Iris pigment epithelial cell (primary cell): ENCODE results near the gene PRRC2A.

Experiments
- DNase-seq: peaks from one replicate; pipeline ENCODE4 v3.0.0-alpha.2; 2011; ENCODE audit warnings: low read depth

Gene PRRC2A

DNA sequence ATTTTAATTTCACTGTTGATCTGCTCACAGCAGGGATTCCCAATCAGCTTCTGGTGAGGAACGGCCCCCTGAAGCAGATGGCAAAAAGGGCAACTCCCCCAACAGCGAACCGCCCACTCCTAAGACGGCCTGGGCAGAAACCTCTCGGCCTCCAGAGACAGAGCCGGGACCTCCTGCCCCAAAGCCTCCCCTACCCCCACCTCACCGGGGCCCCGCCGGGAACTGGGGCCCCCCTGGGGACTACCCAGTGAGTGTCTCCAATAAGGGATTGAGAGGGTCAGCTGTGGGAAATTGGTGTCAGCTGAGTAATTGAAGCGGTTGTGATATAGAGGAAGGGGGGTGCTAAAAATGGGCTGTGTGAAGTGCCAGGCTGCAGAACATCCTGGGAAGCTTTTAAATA is 6.4 kb downstream of the PRRC2A start:
- DNase-seq = no peak

DNA sequence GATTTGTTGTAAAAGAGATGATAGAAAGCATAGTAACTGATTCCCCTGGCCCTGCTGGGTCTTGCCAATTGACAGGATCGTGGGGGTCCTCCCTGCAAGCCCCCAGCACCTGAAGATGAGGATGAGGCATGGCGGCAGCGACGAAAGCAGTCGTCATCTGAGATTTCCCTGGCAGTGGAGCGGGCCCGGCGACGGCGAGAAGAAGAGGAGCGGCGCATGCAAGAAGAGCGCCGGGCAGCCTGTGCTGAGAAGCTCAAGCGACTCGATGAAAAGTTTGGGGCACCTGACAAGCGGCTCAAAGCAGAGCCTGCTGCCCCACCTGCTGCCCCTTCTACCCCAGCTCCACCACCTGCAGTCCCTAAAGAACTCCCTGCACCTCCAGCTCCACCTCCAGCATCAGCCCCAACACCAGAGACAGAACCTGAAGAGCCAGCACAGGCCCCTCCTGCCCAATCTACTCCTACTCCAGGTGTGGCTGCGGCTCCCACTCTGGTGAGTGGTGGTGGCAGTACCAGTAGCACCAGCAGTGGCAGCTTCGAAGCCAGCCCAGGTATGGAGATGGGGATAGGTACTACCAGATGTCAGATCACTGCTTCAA is 7.3 kb downstream of the PRRC2A start:
- DNase-seq = no peak

DNA sequence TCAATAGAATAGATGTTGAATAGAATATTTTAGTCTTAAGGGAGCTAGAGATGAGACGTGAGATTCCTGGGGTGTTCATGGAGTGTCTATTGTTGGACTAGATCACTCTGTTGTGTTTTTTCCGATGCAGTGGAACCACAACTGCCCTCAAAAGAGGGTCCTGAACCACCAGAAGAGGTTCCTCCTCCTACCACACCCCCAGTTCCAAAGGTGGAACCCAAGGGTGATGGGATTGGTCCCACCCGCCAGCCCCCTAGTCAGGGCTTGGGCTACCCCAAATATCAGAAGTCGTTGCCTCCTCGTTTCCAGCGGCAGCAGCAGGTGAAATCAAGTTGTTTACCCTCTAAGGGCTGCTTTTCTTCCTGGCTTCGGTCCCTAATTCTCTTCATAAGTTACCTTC is 8.5 kb downstream of the PRRC2A start:
- no peak for DNase-seq

DNA sequence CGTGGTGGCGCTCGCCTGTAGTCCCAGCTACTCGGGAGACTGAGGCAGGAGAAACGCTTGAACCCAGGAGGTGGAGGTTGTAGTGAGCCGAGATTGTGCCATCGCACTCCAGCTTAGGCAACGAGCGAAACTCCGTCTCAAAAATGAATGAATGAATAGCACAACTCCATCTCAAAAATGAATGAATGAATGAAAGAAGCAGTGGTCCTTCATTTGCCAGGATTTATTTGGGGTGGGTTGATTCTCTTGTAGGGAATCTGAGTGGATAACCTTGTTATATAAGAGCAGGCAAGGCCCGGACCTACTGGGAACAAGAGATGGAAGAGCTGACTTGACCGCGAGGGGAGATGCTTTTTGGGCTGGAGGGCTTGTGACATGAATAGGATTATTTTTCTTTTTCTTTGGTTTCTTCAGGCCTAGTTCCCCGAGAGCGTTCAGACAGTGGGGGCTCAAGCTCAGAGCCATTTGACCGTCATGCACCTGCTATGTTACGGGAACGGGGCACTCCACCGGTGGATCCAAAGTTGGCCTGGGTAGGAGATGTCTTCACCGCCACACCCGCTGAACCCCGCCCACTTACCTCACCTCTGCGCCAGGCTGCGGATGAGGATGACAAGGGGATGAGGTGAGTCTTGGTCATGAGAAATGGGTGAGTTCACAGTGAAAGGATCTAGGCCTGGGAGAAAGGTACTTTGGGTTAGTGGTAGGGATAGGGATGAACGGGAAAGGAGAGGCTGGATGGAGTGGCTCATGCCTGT is 9.8 kb downstream of the PRRC2A start:
- DNase-seq = no peak

DNA sequence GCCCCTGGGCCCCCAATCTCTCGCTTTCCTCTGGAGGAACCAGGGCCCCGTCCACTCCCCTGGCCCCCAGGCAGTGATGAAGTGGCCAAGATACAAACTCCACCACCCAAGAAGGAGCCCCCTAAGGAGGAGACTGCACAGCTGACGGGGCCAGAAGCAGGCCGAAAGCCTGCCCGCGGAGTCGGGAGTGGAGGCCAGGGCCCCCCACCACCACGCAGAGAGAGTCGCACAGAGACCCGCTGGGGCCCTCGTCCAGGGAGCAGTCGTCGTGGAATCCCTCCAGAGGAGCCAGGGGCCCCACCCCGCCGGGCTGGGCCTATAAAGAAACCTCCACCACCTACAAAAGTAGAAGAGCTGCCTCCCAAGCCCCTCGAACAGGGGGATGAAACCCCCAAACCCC is 10.7 kb downstream of the PRRC2A start:
- DNase-seq = no peak

DNA sequence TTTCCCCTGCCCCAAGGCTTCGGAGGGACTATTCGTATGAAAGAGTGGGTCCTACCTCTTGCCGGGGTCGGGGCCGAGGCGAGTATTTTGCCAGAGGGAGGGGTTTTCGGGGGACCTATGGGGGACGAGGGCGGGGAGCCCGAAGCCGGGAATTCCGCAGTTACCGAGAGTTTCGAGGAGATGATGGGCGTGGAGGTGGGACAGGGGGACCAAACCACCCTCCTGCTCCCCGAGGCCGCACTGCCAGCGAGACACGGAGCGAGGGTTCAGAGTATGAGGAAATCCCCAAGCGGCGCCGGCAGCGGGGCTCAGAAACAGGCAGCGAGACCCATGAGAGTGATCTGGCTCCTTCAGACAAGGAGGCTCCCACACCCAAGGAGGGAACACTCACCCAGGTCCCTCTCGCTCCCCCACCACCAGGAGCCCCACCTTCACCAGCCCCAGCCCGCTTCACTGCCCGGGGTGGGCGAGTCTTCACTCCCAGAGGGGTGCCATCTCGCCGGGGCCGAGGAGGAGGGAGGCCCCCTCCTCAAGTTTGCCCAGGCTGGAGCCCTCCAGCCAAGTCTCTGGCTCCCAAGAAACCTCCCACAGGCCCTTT is 11.3 kb downstream of the PRRC2A start:
- DNase-seq = no peak

DNA sequence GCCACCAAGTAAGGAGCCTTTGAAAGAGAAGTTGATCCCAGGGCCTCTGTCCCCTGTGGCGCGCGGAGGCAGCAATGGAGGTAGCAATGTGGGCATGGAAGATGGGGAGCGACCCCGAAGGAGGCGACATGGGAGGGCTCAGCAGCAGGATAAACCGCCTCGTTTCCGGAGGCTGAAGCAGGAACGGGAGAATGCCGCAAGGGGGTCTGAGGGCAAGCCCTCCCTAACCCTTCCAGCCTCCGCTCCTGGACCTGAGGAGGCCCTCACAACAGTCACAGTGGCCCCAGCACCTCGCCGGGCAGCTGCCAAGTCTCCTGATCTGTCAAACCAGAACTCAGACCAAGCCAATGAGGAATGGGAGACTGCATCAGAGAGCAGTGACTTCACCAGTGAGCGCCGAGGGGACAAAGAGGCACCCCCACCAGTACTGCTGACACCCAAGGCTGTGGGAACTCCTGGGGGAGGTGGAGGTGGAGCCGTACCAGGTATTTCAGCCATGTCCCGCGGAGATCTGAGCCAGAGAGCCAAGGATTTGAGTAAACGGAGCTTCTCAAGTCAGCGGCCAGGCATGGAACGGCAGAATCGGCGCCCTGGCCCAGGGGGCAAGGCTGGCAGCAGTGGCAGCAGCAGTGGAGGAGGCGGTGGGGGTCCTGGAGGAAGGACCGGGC is 11.9 kb downstream of the PRRC2A start:
- DNase-seq = no peak

DNA sequence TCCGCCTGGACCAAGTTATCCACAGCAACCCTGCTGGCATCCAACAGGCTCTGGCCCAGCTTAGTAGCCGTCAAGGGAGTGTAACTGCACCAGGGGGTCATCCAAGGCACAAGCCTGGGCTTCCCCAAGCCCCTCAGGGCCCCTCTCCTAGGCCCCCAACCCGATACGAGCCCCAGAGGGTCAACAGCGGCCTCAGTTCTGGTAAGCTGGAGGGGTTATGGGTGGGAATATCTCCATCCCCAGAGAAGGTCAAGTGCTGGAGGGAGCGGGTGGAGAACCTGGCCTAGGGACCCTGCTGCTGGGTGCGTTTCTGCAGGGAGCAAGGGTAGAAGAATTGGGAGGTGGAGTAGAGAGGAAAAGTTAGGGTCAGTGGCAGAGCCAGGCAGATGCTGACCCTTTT is 12.9 kb downstream of the PRRC2A start:
- no peak for DNase-seq

DNA sequence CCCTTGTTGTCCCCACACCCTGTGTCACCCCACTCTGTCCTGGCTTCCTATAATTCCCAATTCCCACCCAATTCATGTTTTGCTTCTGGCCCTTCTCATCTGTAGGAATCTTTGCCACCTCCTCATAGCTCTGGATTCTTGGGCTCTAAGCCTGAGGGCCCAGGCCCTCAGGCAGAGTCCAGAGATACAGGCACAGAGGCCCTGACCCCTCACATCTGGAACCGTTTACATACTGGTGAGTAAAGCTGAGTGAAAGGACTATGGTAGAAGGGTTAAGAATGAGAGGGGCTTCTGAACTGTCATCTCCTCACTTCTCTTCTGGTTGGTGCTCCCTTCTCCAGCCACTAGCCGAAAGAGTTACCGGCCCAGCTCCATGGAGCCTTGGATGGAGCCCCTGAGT is 13.6 kb downstream of the PRRC2A start:
- DNase-seq = no peak

DNA sequence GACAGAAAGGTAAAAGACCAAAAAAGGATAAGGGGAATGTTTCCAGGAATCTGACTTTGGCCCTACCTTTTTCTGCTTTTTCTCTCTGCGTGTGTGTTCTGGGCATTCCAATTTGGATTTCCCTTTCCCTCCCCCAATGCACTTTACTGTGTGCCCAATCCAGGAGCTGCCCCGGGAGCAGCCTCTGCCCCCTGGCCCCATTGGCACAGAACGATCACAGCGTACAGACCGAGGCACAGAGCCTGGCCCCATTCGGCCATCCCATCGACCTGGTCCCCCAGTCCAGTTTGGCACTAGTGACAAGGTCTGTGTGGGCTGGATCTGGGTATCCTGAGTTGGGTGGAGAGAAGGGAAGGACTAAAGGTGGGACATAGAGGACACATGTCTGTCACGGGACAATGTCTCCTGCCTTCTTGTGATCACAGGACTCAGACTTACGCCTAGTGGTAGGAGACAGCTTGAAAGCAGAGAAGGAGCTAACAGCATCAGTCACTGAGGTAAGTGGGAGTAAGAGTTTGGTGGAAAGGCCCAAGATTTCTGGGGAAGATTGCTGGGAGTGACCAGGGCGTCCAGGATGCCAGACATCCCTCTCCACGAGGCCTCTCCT is 14.6 kb downstream of the PRRC2A start:
- DNase-seq = no peak

DNA sequence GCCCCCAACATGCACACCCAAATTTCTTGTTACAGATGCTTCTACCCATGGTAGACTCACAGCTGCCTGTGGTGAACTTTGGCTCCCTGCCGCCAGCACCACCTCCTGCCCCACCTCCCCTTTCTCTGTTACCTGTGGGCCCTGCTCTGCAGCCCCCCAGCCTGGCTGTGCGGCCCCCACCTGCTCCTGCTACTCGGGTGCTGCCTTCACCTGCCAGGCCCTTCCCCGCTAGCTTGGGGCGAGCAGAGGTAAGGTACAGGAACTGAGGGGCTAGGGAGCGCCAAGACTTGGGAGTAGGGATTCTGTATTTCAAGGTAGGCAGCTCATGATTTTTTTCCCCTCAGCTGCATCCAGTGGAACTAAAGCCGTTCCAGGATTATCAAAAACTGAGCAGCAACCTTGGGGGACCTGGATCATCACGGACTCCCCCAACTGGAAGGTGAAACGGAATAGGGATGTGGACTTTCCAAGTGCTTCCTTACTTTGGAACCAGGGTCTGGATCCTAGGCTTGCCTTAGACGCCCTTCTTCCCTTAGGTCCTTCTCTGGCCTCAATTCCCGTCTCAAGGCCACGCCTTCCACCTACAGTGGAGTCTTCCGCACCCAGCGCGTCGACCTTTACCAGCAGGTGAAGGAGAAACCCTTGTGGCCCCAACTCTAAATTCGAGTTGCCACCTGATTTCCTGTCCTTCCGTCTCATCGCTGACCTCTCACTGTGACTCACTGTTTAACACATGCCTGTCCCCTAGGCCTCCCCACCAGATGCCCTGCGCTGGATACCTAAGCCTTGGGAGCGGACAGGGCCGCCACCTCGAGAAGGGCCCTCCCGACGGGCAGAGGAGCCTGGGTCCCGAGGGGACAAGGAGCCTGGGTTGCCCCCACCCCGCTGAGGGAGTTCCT is 16.4 kb downstream of the PRRC2A start:
- no peak for DNase-seq

DNA sequence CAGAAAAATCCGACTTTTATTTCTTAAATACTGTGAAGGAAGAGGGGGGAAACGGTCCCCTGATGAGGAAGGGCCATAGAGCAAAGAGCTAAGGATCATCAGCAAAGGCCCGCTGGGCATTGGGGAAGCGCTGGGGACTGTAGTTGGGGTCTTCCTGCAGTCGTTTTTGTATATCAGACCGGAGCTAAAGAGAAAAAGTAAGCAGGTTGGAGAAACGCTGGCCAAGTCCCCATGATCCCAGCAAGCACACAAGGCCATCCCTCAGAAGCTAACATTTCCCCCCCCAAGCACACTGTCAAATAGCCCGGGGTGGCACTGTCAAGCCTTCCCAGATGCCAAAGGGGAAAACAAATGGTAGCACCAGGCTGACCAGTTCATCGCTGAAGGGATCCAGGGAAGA is 18.5 kb downstream of the PRRC2A start:
- no peak for DNase-seq

DNA sequence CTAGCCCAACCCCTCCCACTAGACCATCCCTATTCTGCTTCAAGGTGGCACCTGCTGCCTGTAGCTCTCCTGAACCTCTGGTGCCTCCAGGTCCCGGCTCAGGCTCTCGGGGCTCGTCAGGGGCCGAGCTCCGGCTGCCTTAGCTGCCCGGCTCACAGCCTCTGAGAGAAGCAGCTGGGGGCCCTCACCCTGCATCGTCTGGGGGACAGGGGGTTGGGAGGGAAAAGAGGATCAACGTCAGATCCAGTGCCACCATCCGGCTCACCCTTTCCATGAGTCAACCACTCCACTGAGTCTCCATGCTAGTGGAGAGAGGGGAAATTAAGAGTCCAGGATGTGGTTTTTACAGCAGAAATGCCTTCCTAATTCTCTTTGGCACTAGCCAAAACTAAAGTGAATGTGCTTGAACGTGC is 18.9 kb downstream of the PRRC2A start:
- DNase-seq = peak; percentile 85

DNA sequence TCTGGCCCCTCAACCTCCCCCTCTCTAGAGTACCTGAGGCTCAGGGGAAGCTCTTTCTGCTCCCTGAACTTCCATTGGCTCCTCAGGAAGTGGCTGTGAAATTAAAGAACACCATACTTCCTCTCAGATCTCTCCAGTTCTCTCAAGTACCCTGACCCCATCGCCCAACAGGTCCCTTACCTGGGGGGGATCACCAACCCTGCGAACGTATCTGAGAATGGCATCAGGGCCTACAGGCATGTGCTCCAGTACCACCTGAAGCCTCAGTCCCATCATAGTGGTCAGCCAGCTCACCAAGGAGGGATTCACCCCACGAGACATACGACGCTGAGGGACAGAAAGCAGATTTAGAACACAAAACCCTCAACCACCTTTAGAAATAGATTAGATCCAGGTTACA is 20.1 kb downstream of the PRRC2A start:
- DNase-seq = no peak

DNA sequence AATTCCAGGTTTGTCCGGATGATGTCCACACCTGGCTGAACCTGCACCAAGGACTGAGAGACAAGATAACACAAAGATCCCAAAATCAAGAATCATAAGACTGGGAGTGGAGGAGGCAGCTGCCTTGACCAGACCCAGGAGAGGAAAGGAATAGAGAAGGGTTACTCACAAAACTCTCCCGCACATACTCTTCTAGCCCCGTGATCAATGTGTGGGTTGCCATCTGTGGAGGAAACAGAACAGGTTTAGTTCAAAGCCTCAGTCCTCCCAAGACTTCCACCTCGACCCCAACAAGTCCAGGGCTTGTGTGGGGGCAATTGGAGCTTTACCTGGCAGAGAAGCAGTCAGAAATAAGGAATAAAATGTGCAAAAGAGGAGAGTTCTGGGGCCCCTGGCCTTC is 20.9 kb downstream of the PRRC2A start:
- DNase-seq = no peak

DNA sequence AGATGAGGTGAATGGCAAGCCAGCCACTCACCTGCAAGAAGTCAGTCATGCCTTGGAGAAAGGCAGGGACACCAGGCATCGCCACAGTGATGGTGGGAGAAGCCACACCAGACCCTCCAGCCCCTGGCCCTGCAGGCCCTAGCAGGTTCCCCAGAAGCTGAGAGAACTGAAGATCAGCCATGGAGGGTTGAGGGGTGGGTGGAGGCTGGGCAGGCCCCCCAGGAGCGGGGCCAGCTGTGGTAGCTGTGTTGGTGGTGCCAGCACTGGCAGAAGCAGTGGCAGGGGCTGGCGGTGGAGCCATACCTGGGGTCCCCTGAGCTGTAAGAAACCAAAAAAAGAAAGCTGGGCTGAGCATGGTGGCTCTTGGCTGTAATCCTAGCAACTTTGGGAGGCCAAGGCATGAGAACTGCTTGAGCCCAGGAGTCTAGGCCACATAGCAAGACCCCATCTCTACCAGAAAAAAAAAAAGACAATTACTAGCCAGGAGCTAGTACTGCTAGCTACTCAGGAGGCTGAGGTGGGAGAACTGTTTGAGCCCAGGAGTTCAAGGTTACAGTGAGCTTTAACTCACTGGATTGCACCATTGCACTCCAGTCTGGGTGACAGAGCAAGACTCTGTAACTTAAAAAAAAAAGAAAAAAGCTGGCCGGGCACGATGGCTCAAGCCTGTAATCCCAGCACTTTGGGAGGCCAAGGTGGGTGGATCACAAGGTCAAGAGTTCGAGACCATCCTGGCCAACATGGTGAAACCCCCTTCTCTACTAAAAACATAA is 22.5 kb downstream of the PRRC2A start:
- DNase-seq = no peak

DNA sequence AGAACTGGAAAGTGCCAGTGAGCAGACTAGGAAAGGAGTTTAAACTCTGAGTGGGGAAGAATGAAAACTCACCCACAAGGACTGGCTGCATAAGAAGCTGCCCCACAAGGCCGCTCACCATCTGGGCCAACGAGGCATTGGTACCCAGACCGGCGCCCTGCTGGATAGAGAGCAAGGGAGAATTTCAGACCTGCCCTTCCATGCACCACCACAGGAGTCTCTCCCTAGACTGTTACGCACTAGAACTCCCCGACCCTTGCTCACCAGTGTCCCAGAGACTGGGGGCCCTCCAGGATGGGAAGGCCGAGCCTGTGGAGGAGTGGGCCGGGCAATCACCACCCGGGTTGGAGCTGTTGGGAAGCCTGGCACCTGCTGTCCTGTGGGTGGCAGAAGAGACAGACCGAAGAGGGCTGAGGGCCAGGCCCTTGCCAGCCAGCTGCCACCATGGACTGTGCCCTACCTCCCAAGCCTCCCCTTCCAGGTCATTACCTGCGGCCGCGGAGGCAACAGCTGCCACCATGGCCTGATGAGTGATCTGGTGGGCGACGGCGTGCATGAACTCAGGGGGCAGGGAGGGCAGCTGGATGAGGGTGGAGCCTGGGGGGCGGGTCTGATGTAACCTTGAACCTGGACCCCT is 23.4 kb downstream of the PRRC2A start:
- DNase-seq = no peak

DNA sequence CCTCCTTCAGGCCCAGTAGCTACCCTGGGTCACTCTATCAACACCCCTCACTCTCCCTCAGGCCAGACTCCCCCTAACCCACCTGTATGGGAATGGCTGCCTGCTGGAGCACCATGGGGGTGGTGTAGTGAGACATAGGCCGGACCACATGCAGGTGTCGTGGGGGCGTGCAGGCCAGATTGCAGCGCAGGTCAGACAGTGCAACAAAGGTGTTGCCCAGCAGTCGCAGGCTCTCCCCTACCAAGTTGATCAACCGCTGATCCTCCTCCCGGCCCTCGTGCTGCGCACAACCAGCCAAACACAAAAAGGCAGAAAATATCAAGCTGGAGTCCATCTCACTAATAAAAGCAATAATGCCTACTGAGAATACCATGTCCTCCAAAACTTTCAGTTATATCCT is 24.8 kb downstream of the PRRC2A start:
- no peak for DNase-seq

DNA sequence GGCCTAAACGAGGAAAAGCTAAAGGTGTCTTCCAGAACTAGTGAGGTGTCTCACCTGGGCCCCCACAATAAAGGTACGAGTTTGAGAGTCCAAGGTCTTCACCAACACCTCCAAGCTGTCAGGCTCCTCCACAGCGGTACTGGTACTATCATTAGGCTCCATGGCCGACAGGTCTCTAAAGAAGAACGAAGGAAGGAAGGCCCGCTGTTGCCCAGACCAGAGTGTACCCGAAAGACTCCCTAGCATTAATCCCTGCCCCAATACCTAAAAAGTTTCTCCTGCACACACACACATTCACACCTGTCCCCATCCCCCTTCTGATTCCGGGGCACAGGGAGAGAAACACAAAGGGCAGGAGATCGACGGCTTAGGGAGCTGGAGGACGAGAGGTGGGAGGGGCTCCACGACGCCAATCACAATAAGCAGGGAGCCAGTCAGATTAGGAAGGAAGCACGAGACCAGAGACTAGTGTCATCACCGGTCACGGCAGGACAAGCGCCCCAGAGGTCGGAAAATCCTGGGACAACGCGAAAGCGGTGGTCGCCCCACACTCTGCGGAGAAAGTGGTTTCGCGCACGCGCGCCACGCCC is 31.2 kb downstream of the PRRC2A start:
- peak; percentile 79 for DNase-seq
